PC-9 (cell line): ENCODE measurements around the gene SLC35F4. TPM values are rescaled to one million over a fixed set of nuclear protein-coding genes. Genes with fewer than 3 reads are reported as not detected.

Source experiments
- BruUV-seq: library from RNA; stranded (reverse); fragments of 400-500 nt; replicated peaks from 2 replicates; lab custom pipeline; 2021; lab: Mats Ljungman, UMichigan
- CTCF ChIA-PET: fragments of 300-600 bp; sonication (Branson Sonifier 250); formaldehyde crosslinking; loops from one replicate; lab custom pipeline; 2022; ENCODE audit warnings: antibody characterized with exemption; lab: Charles Lee
- POLR2A ChIA-PET: fragments of 300-600 bp; sonication (Branson Sonifier 250); formaldehyde crosslinking; loops from one replicate; lab custom pipeline; 2022; ENCODE audit warnings: antibody characterized with exemption; ENCODE audit not compliant: unreplicated experiment; lab: Charles Lee
- DNase-seq, 2 experiments: peaks; one replicate each; pipeline versions ENCODE4 v3.0.0 to v3.0.0-alpha.2; 2015 to 2022; ENCODE audit warnings: mixed read lengths in 1 of 2
- H2AFZ ChIP-seq: fragments of 200-600 bp; sonication (generic); 2 replicates; pipeline ENCODE4 v1.8.1; 2017; ENCODE audit warnings: antibody characterized with exemption
- H3F3A ChIP-seq: fragments of 200-600 bp; sonication (generic); 2 replicates; pipeline ENCODE4 v1.8.1; 2017; ENCODE audit warnings: antibody characterized with exemption, mild to moderate bottlenecking, low read depth; ENCODE audit not compliant: insufficient read depth
- H3K27ac ChIP-seq: fragments of 200-600 bp; sonication (generic); 2 replicates; pipeline ENCODE4 v1.6.1; 2016; ENCODE audit warnings: mixed run types
- H3K27me3 ChIP-seq: fragments of 200-600 bp; sonication (generic); 2 replicates; pipeline ENCODE4 v1.6.1; 2016; ENCODE audit warnings: low read depth, mixed run types; ENCODE audit not compliant: insufficient read depth
- H3K36me3 ChIP-seq: fragments of 200-600 bp; sonication (generic); 2 replicates; pipeline ENCODE4 v1.6.1; 2016; ENCODE audit warnings: low read depth, mixed run types
- H3K4me1 ChIP-seq: fragments of 200-600 bp; sonication (generic); replicated peaks from 2 replicates; pipeline ENCODE4 v1.6.1; 2016; ENCODE audit warnings: mixed run types; ENCODE audit not compliant: insufficient read depth
- H3K4me2 ChIP-seq: fragments of 200-600 bp; sonication (generic); 2 replicates; pipeline ENCODE4 v1.6.1; 2017; ENCODE audit warnings: mixed run types
- H3K4me3 ChIP-seq: fragments of 200-600 bp; sonication (generic); 2 replicates; pipeline ENCODE4 v1.6.1; 2016; ENCODE audit warnings: mixed run types
- H3K79me2 ChIP-seq: fragments of 200-600 bp; sonication (generic); 2 replicates; pipeline ENCODE4 v1.6.1; 2017; ENCODE audit warnings: low read depth, mixed run types
- H3K9me2 ChIP-seq: fragments of 200-600 bp; sonication (generic); 2 replicates; pipeline ENCODE4 v1.8.1; 2017; ENCODE audit warnings: mild to moderate bottlenecking; ENCODE audit not compliant: insufficient read depth
- H3K9me3 ChIP-seq: fragments of 200-600 bp; sonication (generic); 2 replicates; pipeline ENCODE4 v1.8.1; 2016; ENCODE audit warnings: low read depth; ENCODE audit not compliant: insufficient read depth
- H4K20me1 ChIP-seq: fragments of 200-600 bp; sonication (generic); 2 replicates; pipeline ENCODE4 v1.8.1; 2017; ENCODE audit not compliant: insufficient read depth
- EZH2 ChIP-seq: fragments of 200-600 bp; sonication (generic); IDR thresholded peaks from 2 replicates; pipeline ENCODE4 v1.8.0; 2017; ENCODE audit warnings: antibody characterized with exemption, low read depth
- intact Hi-C: fragments of 100-400 bp; cut with micrococcal nuclease; formaldehyde crosslinking; loops from one replicate; pipeline ENCODE4 v1.10.0; 2022; ENCODE audit not compliant: unreplicated experiment
- total RNA-seq: library from RNA; stranded (reverse); gene quantifications from 2 replicates; pipeline ENCODE4 v1.2.3, GENCODE V29; 2021
- TF ChIP-seq, protein P1 (sequence below): fragments of 200-600 bp; sonication (generic); conservative IDR thresholded peaks from 2 replicates; pipeline ENCODE4 v1.6.1; 2017; ENCODE audit warnings: mixed run types, antibody characterized with exemption, mild to moderate bottlenecking, moderate library complexity

Gene SLC35F4
- total RNA-seq, 1 experiment from 2014 or later = not detected

DNA sequence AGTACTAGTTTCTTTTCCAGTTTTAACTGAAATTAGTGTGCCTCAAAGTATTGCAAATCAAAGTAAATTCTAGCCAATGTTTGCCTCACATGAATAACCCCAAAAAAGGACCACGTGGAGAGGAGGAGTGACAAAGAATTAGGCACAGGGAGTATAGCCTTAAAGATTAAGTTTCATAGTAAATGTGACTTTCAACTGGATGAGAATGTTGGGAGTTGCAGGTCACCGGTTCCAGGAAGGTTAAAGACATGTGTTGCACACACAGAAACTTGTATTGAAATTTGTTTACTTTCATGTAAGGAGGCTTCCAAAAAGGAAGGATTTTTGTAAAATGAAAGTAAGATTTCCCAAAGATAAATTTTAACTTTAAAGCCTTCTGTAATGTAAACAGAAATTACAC is 283.1 kb downstream of the SLC35F4 start:
- Histone ChIP-seq H3K9me3 (no peaks in the 10 kb centered on the region), H3K27me3 (peaks cover 30% of the 10 kb centered on the region), H3F3A (no peaks in the 10 kb centered on the region), H3K4me3 (no peak overlapping the region), H3K9me2 (no peaks in the 10 kb centered on the region; the same call in 1 of the 2 replicates), H3K4me2 (no peak overlapping the region), H3K79me2 (no peaks in the 10 kb centered on the region), H3K27ac (no peak overlapping the region), H4K20me1 (no peaks in the 10 kb centered on the region), H2AFZ (no peak overlapping the region), H3K4me1 (no peaks in the 10 kb centered on the region), H3K36me3 (no peaks in the 10 kb centered on the region)
- intact Hi-C loops = no loop called here
- BruUV-seq = no TSS peak
- DNase-seq = no peak
- ChIA-PET CTCF (no interaction called here), POLR2A (no interaction called here)
- TF ChIP-seq, protein P1, sequence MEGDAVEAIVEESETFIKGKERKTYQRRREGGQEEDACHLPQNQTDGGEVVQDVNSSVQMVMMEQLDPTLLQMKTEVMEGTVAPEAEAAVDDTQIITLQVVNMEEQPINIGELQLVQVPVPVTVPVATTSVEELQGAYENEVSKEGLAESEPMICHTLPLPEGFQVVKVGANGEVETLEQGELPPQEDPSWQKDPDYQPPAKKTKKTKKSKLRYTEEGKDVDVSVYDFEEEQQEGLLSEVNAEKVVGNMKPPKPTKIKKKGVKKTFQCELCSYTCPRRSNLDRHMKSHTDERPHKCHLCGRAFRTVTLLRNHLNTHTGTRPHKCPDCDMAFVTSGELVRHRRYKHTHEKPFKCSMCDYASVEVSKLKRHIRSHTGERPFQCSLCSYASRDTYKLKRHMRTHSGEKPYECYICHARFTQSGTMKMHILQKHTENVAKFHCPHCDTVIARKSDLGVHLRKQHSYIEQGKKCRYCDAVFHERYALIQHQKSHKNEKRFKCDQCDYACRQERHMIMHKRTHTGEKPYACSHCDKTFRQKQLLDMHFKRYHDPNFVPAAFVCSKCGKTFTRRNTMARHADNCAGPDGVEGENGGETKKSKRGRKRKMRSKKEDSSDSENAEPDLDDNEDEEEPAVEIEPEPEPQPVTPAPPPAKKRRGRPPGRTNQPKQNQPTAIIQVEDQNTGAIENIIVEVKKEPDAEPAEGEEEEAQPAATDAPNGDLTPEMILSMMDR = no peak
- TF ChIP-seq EZH2 = no peak

DNA sequence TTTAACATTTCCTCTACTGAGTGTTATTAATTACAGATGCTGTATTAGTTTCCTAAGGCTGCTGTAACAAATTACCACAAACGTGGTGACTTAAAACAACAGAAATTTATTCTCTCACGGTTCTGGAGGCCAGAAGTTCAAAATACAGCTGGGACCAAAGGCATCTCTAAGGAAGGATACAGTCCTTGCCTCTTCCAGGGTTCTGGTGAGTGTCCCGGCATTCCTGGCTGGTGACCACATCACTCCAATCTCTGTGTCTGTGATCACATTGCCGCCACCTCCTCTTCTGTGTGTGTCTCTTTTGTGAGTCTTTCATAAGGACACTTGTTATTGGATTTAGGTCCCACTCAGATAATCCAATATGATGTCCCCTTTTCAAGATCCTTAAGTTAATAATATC is 287.1 kb downstream of the SLC35F4 start:
- intact Hi-C loops = no loop called here
- ChIA-PET CTCF (no interaction called here), POLR2A (no interaction called here)
- Histone ChIP-seq H3K9me3 (no peaks in the 10 kb centered on the region), H3K4me2 (no peak overlapping the region), H3K27me3 (peaks cover 32% of the 10 kb centered on the region), H4K20me1 (no peaks in the 10 kb centered on the region), H3K79me2 (no peaks in the 10 kb centered on the region), H3K4me1 (no peaks in the 10 kb centered on the region), H3K4me3 (no peak overlapping the region), H3K9me2 (no peaks in the 10 kb centered on the region; the same call in 1 of the 2 replicates), H2AFZ (no peak overlapping the region), H3F3A (no peaks in the 10 kb centered on the region), H3K36me3 (no peaks in the 10 kb centered on the region), H3K27ac (no peak overlapping the region)
- TF ChIP-seq, protein P1 = no peak
- TF ChIP-seq EZH2 = no peak
- no TSS peak for BruUV-seq
- DNase-seq = no peak

DNA sequence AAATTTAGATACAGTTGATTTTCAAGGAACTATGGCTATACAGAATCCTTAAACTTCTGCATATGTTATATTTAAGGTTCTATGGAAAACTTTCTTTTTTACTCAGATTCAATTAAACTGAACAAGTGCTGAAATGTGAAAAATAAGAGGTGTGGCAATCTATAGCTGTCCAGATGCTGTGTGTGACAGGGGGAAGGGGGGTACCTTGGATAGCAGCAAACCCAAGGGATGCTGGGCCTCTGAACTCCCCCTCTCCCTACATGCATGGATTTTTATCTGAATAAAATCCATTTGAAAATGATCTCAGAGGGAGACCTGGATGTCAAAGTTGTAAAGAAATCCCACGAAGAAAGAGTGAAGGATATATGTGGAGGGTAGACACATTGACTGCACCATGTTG is 289.4 kb downstream of the SLC35F4 start:
- H3F3A ChIP-seq = no peaks in the 10 kb centered on the region
- H3K79me2 ChIP-seq = no peaks in the 10 kb centered on the region
- no peak for DNase-seq
- ChIA-PET POLR2A (no interaction called here), CTCF (no interaction called here)
- H2AFZ ChIP-seq = no peak overlapping the region
- peaks cover 22% of the 10 kb centered on the region for H3K27me3 ChIP-seq
- H4K20me1 ChIP-seq = no peaks in the 10 kb centered on the region
- TF ChIP-seq, protein P1 = no peak
- TF ChIP-seq EZH2 = no peak
- H3K4me1 ChIP-seq = no peaks in the 10 kb centered on the region
- no peaks in the 10 kb centered on the region; the same call in 1 of the 2 replicates for H3K9me2 ChIP-seq
- H3K27ac ChIP-seq = no peak overlapping the region
- no peaks in the 10 kb centered on the region for H3K36me3 ChIP-seq
- no peaks in the 10 kb centered on the region for H3K9me3 ChIP-seq
- BruUV-seq = no TSS peak
- H3K4me2 ChIP-seq = no peak overlapping the region
- intact Hi-C loops = no loop called here
- H3K4me3 ChIP-seq = no peak overlapping the region
